Fibroblast of mammary gland (primary cell): Measurements from ENCODE around the gene TMUB1.

ENCODE experiments used
- DNase-seq: peaks from one replicate; pipeline ENCODE4 v3.0.0-alpha.2; 2010; ENCODE audit warnings: low read depth
- H3K4me3 ChIP-seq: 2 replicates; pipeline ENCODE4 v1.5.1; 2011; ENCODE audit warnings: low read depth, mild to moderate bottlenecking, low read length, moderate library complexity; ENCODE audit not compliant: control insufficient read depth
- TF ChIP-seq, protein P1 (sequence below): conservative IDR thresholded peaks from 2 replicates; pipeline ENCODE4 v1.5.1; 2011; ENCODE audit warnings: low read depth, low read length, inconsistent platforms; ENCODE audit not compliant: control insufficient read depth, insufficient read depth

Gene TMUB1

DNA sequence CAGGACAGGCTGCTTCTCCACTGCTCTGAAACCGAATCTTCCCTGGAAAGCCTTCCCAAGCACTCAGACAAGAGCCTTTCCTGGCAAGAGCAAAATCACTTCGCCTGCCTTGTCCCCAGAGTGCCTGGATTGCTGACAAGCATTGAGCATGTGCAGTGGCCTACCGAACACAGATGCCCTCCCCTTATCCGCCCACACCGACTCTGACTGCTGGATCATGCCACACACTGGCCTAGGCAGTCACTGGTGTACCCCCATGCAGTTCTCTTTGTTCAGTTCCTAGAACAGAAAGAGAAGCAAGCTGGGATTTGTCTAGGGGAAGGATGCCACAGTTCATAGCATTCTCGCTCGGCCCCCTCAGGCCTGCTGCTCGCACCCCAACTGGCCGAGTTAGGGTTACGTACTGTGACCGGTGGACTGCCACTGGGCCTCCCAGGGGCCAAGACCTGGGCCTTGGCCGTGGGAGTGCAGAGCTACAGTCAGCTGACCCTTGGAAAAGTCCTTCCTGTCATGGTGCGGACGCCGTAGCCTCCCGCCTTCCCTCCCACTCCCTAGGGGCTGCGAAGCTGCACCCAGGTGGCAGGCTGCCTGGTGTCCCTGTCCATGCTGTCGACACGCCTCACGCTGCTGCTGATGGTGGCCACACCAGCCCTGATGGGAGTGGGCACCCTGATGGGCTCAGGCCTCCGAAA is 48.1 kb downstream of the TMUB1 start:
- no peak overlapping the region for H3K4me3 ChIP-seq
- DNase-seq = no peak
- TF ChIP-seq, protein P1, sequence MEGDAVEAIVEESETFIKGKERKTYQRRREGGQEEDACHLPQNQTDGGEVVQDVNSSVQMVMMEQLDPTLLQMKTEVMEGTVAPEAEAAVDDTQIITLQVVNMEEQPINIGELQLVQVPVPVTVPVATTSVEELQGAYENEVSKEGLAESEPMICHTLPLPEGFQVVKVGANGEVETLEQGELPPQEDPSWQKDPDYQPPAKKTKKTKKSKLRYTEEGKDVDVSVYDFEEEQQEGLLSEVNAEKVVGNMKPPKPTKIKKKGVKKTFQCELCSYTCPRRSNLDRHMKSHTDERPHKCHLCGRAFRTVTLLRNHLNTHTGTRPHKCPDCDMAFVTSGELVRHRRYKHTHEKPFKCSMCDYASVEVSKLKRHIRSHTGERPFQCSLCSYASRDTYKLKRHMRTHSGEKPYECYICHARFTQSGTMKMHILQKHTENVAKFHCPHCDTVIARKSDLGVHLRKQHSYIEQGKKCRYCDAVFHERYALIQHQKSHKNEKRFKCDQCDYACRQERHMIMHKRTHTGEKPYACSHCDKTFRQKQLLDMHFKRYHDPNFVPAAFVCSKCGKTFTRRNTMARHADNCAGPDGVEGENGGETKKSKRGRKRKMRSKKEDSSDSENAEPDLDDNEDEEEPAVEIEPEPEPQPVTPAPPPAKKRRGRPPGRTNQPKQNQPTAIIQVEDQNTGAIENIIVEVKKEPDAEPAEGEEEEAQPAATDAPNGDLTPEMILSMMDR = no peak

DNA sequence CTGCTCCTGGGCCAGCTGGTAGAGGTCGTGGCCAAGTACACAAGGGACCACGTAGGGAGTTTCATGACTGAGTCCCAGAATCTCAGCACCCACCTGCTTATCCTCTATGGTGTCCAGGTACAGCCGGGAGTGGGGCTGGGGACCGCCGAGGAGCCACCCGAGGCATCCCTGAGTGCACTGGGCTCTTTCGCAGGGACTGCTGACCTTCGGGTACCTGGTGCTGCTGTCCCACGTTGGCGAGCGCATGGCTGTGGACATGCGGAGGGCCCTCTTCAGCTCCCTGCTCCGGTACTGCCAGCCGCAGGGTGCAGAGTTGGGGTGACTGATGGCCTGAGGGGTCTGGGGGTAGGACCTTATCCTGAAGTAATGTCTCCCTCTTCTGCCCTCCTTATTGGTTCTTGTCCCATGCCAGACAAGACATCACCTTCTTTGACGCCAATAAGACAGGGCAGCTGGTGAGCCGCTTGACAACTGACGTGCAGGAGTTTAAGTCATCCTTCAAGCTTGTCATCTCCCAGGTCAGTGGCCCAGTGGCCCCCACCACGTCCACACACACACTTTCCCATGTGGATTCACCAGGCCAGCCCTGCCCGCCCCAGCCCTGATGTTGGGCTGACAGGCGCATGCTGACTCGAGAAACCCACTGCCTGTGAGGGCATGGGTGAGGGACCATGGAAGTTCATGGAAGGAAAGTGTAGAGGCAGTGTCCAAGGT is 48.8 kb downstream of the TMUB1 start:
- no peak for DNase-seq
- TF ChIP-seq, protein P1 = no peak
- no peak overlapping the region for H3K4me3 ChIP-seq

DNA sequence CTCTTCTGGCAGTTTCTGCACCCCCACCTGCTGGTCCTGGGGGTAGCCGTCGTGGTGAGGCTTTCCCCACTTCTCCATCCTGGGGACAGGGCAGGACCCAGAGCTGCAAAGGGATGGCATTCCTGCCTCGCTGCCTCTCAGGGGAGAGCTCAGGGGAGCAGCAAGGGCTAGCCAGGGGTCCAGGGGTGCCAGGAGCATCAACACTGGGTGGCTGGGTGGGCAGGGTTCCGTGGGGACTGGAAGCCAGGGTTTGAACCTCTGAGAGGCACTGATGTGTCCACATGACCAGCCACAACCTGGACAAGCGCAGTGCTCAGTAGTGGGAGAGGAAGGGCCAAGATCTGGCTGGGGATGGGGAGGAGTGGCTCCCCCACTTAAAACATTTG is 49.4 kb downstream of the TMUB1 start:
- TF ChIP-seq, protein P1 = no peak
- no peak for DNase-seq

DNA sequence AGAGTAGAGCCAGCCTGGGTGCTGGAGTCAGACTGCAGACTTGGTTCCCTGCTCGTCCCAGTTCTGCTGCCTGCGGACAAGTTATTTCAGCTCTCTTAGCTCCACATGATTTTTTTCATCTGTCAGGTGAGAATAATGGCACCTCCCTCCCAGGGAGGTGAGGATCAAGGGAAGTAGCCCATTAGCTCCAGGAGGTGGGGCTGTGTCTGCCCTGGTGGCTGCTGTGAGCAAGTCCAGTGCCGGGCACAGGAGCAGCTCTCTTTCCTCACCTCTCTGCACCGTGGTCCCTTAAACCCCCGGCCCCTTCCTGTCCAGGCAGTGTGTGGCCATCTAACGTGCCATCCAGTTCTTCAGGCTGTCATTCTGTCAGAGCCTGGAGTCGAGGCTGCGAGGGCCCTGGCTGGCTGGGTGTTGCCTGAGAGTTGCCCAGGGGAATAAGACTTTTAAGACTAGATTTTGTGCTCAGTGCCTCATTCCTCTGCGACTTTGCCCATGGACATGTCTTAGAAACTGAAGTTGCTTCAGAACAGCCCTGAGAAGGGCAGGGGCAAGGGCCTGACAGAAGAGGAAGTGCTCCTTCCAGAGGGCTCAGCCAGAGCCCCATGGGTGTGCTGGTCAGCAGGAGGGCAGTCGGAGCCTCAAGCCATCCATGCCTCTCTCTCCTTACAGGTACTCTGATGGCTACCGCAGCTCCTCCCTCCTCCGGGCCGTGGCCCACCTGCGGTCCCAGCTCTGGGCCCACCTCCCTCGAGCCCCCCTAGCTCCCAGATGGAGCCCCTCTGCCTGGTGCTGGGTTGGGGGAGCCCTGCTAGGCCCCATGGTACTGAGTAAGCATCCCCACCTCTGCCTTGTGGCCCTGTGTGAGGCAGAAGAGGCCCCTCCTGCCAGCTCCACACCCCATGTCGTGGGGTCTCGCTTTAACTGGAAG is 50.1 kb downstream of the TMUB1 start:
- no peak for DNase-seq
- TF ChIP-seq, protein P1 = no peak
- H3K4me3 ChIP-seq = no peak overlapping the region

More for the DNA sequence above, 49.4 kb downstream of the TMUB1 start:
- H3K4me3 ChIP-seq = no peak overlapping the region
